ENCODE data around the gene ITIH4.
A peak's percentile ranks its signal among the peaks of the same experiment; 100 is the strongest.

Gene ITIH4

GRCh38 chr3:52771702-52772101 lies 58.8 kb downstream of the ITIH4 start:
- Histone ChIP-seq H3K27ac (ENCODE audit: low read length) (no peak overlapping the region), H3K36me3 (ENCODE audit: control insufficient read depth in 1 of 2, insufficient read depth in 2 of 2, low read length in 2 of 2) (peaks cover 7 to 8% of the 10 kb centered on the region in 2 donors), H3K4me3 (ENCODE audit: low read depth in 1 of 2, low read length in 2 of 2) (peak overlapping the region in 1 of 2 donors; percentile 93)

GRCh38 chr3:52771334-52771681 lies 59.2 kb downstream of the ITIH4 start:
- Histone ChIP-seq H3K27me3 (ENCODE audit: low read depth, low read length) (no peaks in the 10 kb centered on the region), H3K4me3 (ENCODE audit: low read depth in 1 of 2, low read length in 2 of 2) (peak overlapping the region; percentile 77 to 93), H3K9me3 (ENCODE audit: control insufficient read depth in 1 of 2, low read length in 2 of 2) (no peaks in the 10 kb centered on the region), H3K4me1 (ENCODE audit: control insufficient read depth in 1 of 2, insufficient read depth in 2 of 2, low read length in 2 of 2) (peaks cover 9 to 15% of the 10 kb centered on the region in 2 donors), H3K27ac (ENCODE audit: low read length) (peak overlapping the region; percentile 76), H3K36me3 (ENCODE audit: control insufficient read depth in 1 of 2, insufficient read depth in 2 of 2, low read length in 2 of 2) (peaks cover 7 to 8% of the 10 kb centered on the region in 2 donors)

More at GRCh38 chr3:52771702-52772101, 58.8 kb downstream of the ITIH4 start:
- Histone ChIP-seq H3K27me3 (ENCODE audit: low read depth, low read length) (no peaks in the 10 kb centered on the region), H3K4me1 (ENCODE audit: control insufficient read depth in 1 of 2, insufficient read depth in 2 of 2, low read length in 2 of 2) (peaks cover 9 to 15% of the 10 kb centered on the region in 2 donors), H3K9me3 (ENCODE audit: control insufficient read depth in 1 of 2, low read length in 2 of 2) (no peaks in the 10 kb centered on the region)

GRCh38 chr3:52770496-52771333 lies 59.8 kb downstream of the ITIH4 start, which contains the start of gene NEK4:
Gene NEK4, minus strand, starts transcription at chr3:52770940. Its CDS starts 194 bp downstream, at chr3:52770746.
- Histone ChIP-seq H3K9me3 (ENCODE audit: control insufficient read depth in 1 of 2, low read length in 2 of 2) (no peaks in the 10 kb centered on the region), H3K27me3 (ENCODE audit: low read depth, low read length) (no peaks in the 10 kb centered on the region), H3K4me1 (ENCODE audit: control insufficient read depth in 1 of 2, insufficient read depth in 2 of 2, low read length in 2 of 2) (peaks cover 9 to 15% of the 10 kb centered on the region in 2 donors), H3K36me3 (ENCODE audit: control insufficient read depth in 1 of 2, insufficient read depth in 2 of 2, low read length in 2 of 2) (peaks cover 11 to 12% of the 10 kb centered on the region in 2 donors), H3K27ac (ENCODE audit: low read length) (peak within 1 kb of the TSS; percentile 76), H3K4me3 (ENCODE audit: low read depth in 1 of 2, low read length in 2 of 2) (peak within 1 kb of the TSS; percentile 77 to 93)

- Histone ChIP-seq H3K9me3 (ENCODE audit: control insufficient read depth in 1 of 2, low read length in 2 of 2) (no peaks in the 10 kb centered on the region), H3K27me3 (ENCODE audit: low read depth, low read length) (no peaks in the 10 kb centered on the region), H3K4me1 (ENCODE audit: control insufficient read depth in 1 of 2, insufficient read depth in 2 of 2, low read length in 2 of 2) (peaks cover 9 to 15% of the 10 kb centered on the region in 2 donors), H3K4me3 (ENCODE audit: low read depth in 1 of 2, low read length in 2 of 2) (peak overlapping the region; percentile 77 to 93), H3K27ac (ENCODE audit: low read length) (peak overlapping the region; percentile 20), H3K36me3 (ENCODE audit: control insufficient read depth in 1 of 2, insufficient read depth in 2 of 2, low read length in 2 of 2) (peaks cover 14 to 20% of the 10 kb centered on the region in 2 donors)
These were observed 60.6 kb downstream of the ITIH4 start for GRCh38 chr3:52769786-52770455.

GRCh38 chr3:52763466-52763865 lies 67.0 kb downstream of the ITIH4 start:
- Histone ChIP-seq H3K9me3 (ENCODE audit: control insufficient read depth in 1 of 2, low read length in 2 of 2) (no peaks in the 10 kb centered on the region), H3K27ac (ENCODE audit: low read length) (no peak overlapping the region), H3K36me3 (ENCODE audit: control insufficient read depth in 1 of 2, insufficient read depth in 2 of 2, low read length in 2 of 2) (peaks cover 38 to 60% of the 10 kb centered on the region in 2 donors), H3K4me1 (ENCODE audit: control insufficient read depth in 1 of 2, insufficient read depth in 2 of 2, low read length in 2 of 2) (no peaks in the 10 kb centered on the region), H3K4me3 (ENCODE audit: low read depth in 1 of 2, low read length in 2 of 2) (no peak overlapping the region), H3K27me3 (ENCODE audit: low read depth, low read length) (no peaks in the 10 kb centered on the region)
